ENCODE measurements around the gene OVOL3. TPM values are rescaled to one million over a fixed set of nuclear protein-coding genes. Genes with fewer than 3 reads are reported as not detected.
"Not testable (repeated sequence)": the region's sequence is repeated elsewhere in the genome, so short reads cannot be mapped to it uniquely, and the experiment has no call there.

The OVOL3 gene
- total and polyA plus RNA-seq, 2 experiments from 2014 or later: not detected

DNA sequence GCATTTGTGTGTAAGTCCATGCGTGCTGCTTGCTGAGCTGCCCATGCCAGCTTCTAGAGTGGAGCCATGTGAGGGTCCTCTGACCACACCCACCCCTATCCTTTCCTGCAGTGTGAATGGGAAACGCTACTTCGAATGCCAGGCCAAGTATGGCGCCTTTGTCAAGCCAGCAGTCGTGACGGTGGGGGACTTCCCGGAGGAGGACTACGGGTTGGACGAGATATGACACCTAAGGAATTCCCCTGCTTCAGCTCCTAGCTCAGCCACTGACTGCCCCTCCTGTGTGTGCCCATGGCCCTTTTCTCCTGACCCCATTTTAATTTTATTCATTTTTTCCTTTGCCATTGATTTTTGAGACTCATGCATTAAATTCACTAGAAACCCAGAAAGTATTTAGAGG, 14.6 kb downstream of the OVOL3 start:
- no peak overlapping the region for H3K4me2 ChIP-seq (ENCODE audit: unreplicated experiment)
- H3K4me3 ChIP-seq: no peak overlapping the region
- H3K36me3 ChIP-seq (ENCODE audit: low read depth): peaks cover 10% of the 10 kb centered on the region; the same call in 1 of the 2 replicates
- no peak for TF ChIP-seq EZH2phosphoT487 (IDR thresholded peaks at IDR 0.05; ENCODE audit: insufficient read depth, low read depth)
- TF ChIP-seq EZH2 (IDR thresholded peaks at IDR 0.05; ENCODE audit: insufficient read depth, poor library complexity, severe bottlenecking): no peak
- DNase-seq: no peak
- H3K9ac ChIP-seq: no peak overlapping the region
- H3K79me2 ChIP-seq (ENCODE audit: insufficient read depth): no peaks in the 10 kb centered on the region
- WGBS, 2 experiments (ENCODE audit: low coverage in 1 of 2, low lambda C conversion rate in 2 of 2, missing lambda C conversion rate in 2 of 2): 76 to 80% methylated on average over 9 of the region's 9 CpGs
- in situ Hi-C loops (cut with MboI): no loop called here
- H4K20me1 ChIP-seq (ENCODE audit: insufficient read depth): no peaks in the 10 kb centered on the region
- no peaks in the 10 kb centered on the region for H3K27me3 ChIP-seq (replicated peaks; ENCODE audit: insufficient read depth)
- H3F3A ChIP-seq (ENCODE audit: insufficient read depth): peaks cover 37% of the 10 kb centered on the region
- H3K4me1 ChIP-seq (ENCODE audit: insufficient read depth): peaks cover 9% of the 10 kb centered on the region; the same call in 1 of the 2 replicates
- no peaks in the 10 kb centered on the region for H3K9me3 ChIP-seq (ENCODE audit: low read depth)
- H2AFZ ChIP-seq: no peak overlapping the region
- H3K27ac ChIP-seq: no peak overlapping the region
- no peaks in the 10 kb centered on the region for H3K9me2 ChIP-seq (ENCODE audit: insufficient read depth)

DNA sequence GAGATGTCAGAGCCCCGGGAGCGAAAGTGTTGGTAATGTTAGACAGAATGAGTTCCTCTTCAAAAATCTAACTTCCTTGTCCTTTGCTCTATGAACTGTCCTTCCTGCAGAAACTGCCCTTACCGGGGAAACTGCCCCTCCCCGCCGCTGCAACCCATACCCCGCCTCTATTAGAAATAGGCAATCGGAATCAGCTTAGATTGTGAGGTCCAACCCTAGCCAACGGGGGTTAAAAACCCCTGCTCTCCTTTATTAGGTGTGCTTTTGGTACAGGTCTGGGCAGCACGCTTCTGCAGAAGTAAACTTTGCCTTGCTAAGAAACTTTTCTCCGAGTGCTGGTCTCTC, 17.4 kb downstream of the OVOL3 start:
- H3K9me2 ChIP-seq (ENCODE audit: insufficient read depth): no peaks in the 10 kb centered on the region

GRCh38 chr19:36131221-36131620, 20.3 kb downstream of the OVOL3 start:
- H3K4me2 ChIP-seq (ENCODE audit: unreplicated experiment); H3K4me3 ChIP-seq; DNase-seq; H3K9me3 ChIP-seq (ENCODE audit: low read depth); H3K27me3 ChIP-seq (replicated peaks; ENCODE audit: insufficient read depth); H2AFZ ChIP-seq; H3K79me2 ChIP-seq (ENCODE audit: insufficient read depth); H3K9ac ChIP-seq; H4K20me1 ChIP-seq (ENCODE audit: insufficient read depth); H3K9me2 ChIP-seq (ENCODE audit: insufficient read depth); in situ Hi-C loops (cut with MboI); H3K36me3 ChIP-seq (ENCODE audit: low read depth); H3K27ac ChIP-seq: not testable (repeated sequence)
- 86 to 89% methylated on average over 6 of the region's 6 CpGs for WGBS, 2 experiments (ENCODE audit: low coverage in 1 of 2, low lambda C conversion rate in 2 of 2, missing lambda C conversion rate in 2 of 2)
- H3F3A ChIP-seq (ENCODE audit: insufficient read depth): peaks cover 32% of the 10 kb centered on the region
- peaks cover 16% of the 10 kb centered on the region for H3K4me1 ChIP-seq (ENCODE audit: insufficient read depth)

More for the DNA sequence above, 17.4 kb downstream of the OVOL3 start:
- Histone ChIP-seq H3K4me1 (ENCODE audit: insufficient read depth) (peaks cover 12% of the 10 kb centered on the region; the same call in 1 of the 2 replicates), H3K27ac (peak overlapping the region; percentile 71), H3K36me3 (ENCODE audit: low read depth) (peaks cover 10% of the 10 kb centered on the region; the same call in 1 of the 2 replicates), H3F3A (ENCODE audit: insufficient read depth) (peaks cover 37% of the 10 kb centered on the region), H3K9ac (peak overlapping the region; percentile 79), H4K20me1 (ENCODE audit: insufficient read depth) (no peaks in the 10 kb centered on the region), H3K79me2 (ENCODE audit: insufficient read depth) (no peaks in the 10 kb centered on the region), H3K4me2 (ENCODE audit: unreplicated experiment) (peak overlapping the region; percentile 90), H3K27me3 (replicated peaks; ENCODE audit: insufficient read depth) (no peaks in the 10 kb centered on the region), H2AFZ (peak overlapping the region; percentile 88), H3K9me3 (ENCODE audit: low read depth) (no peaks in the 10 kb centered on the region), H3K4me3 (peak overlapping the region; percentile 76)
- 17% methylated on average over 10 of the region's 10 CpGs for WGBS, 2 experiments (ENCODE audit: low coverage in 1 of 2, low lambda C conversion rate in 2 of 2, missing lambda C conversion rate in 2 of 2)
- no peak for DNase-seq
- in situ Hi-C loops (cut with MboI): no loop called here
- TF ChIP-seq EZH2 (IDR thresholded peaks at IDR 0.05; ENCODE audit: insufficient read depth, poor library complexity, severe bottlenecking): no peak
- TF ChIP-seq EZH2phosphoT487 (IDR thresholded peaks at IDR 0.05; ENCODE audit: insufficient read depth, low read depth): no peak

GRCh38 chr19:36134867-36135266, 23.9 kb downstream of the OVOL3 start:
- H3K36me3 ChIP-seq (ENCODE audit: low read depth); H3K4me3 ChIP-seq; H3K9me3 ChIP-seq (ENCODE audit: low read depth); H3K9ac ChIP-seq; H3K9me2 ChIP-seq (ENCODE audit: insufficient read depth); H3K79me2 ChIP-seq (ENCODE audit: insufficient read depth); H3K27ac ChIP-seq; H3K4me2 ChIP-seq (ENCODE audit: unreplicated experiment); H2AFZ ChIP-seq; H3F3A ChIP-seq (ENCODE audit: insufficient read depth); H4K20me1 ChIP-seq (ENCODE audit: insufficient read depth); DNase-seq; H3K27me3 ChIP-seq (replicated peaks; ENCODE audit: insufficient read depth); in situ Hi-C loops (cut with MboI): not testable (repeated sequence)
- 80 to 82% methylated on average over 4 of the region's 4 CpGs for WGBS, 2 experiments (ENCODE audit: low coverage in 1 of 2, low lambda C conversion rate in 2 of 2, missing lambda C conversion rate in 2 of 2)
- peaks cover 17% of the 10 kb centered on the region for H3K4me1 ChIP-seq (ENCODE audit: insufficient read depth)
